Neural progenitor cell (in vitro differentiated cells): Measurements from ENCODE around the gene TRIO. TPM values are rescaled to one million over a fixed set of nuclear protein-coding genes. Genes with fewer than 3 reads are reported as not detected.

Source experiments
- DNase-seq: peaks from one replicate; pipeline ENCODE4 v3.0.0-alpha.2; 2016; ENCODE audit warnings: low spot score
- H2AFZ ChIP-seq: fragments of 200-600 bp; sonication (generic); replicated peaks from 2 replicates; pipeline ENCODE4 v1.6.1; 2016; ENCODE audit warnings: antibody characterized with exemption
- H3F3A ChIP-seq: fragments of 200-600 bp; sonication (generic); 2 replicates; pipeline ENCODE4 v1.6.1; 2016; ENCODE audit warnings: antibody characterized with exemption, low read depth
- H3K27ac ChIP-seq: fragments of 200-600 bp; sonication (generic); 2 replicates; pipeline ENCODE4 v1.5.1; 2016; ENCODE audit warnings: mild to moderate bottlenecking
- H3K27me3 ChIP-seq: fragments of 200-600 bp; sonication (generic); 2 replicates; pipeline ENCODE4 v1.6.1; 2016; ENCODE audit warnings: mild to moderate bottlenecking, moderate library complexity
- H3K36me3 ChIP-seq: fragments of 200-600 bp; sonication (generic); 2 replicates; pipeline ENCODE4 v1.5.1; 2016
- H3K4me1 ChIP-seq: fragments of 200-600 bp; sonication (generic); 2 replicates; pipeline ENCODE4 v1.6.1; 2016; ENCODE audit warnings: mixed run types
- H3K4me2 ChIP-seq: fragments of 200-600 bp; sonication (generic); 2 replicates; pipeline ENCODE4 v1.6.1; 2016
- H3K4me3 ChIP-seq: fragments of 200-600 bp; sonication (generic); 2 replicates; pipeline ENCODE4 v1.5.1; 2016
- H3K79me2 ChIP-seq: fragments of 200-600 bp; sonication (generic); 2 replicates; pipeline ENCODE4 v1.6.1; 2016; ENCODE audit warnings: low read depth
- H3K9ac ChIP-seq: fragments of 200-600 bp; sonication (generic); 2 replicates; pipeline ENCODE4 v1.6.1; 2016
- H3K9me3 ChIP-seq: fragments of 200-600 bp; sonication (generic); 2 replicates; pipeline ENCODE4 v1.5.1; 2016; ENCODE audit warnings: low read depth
- H4K20me1 ChIP-seq: fragments of 200-600 bp; sonication (generic); 2 replicates; pipeline ENCODE4 v1.6.1; 2016; ENCODE audit warnings: low read depth
- H3K27ac Mint-ChIP-seq: 3 replicates; pipeline ENCODE4 v1.8.0; 2021; ENCODE audit warnings: mixed read lengths
- H3K27me3 Mint-ChIP-seq: 2 replicates; pipeline ENCODE4 v1.8.0; 2022; ENCODE audit warnings: low read depth, mild to moderate bottlenecking, inconsistent platforms, moderate library complexity, mixed read lengths; ENCODE audit not compliant: insufficient read depth
- H3K36me3 Mint-ChIP-seq: 3 replicates; pipeline ENCODE4 v1.8.0; 2021; ENCODE audit warnings: mixed read lengths
- H3K4me1 Mint-ChIP-seq: 3 replicates; pipeline ENCODE4 v1.8.0; 2021; ENCODE audit warnings: mixed read lengths
- H3K4me3 Mint-ChIP-seq: 3 replicates; pipeline ENCODE4 v1.8.0; 2021; ENCODE audit warnings: mild to moderate bottlenecking, moderate library complexity, mixed read lengths
- H3K9me3 Mint-ChIP-seq: 3 replicates; pipeline ENCODE4 v1.8.0; 2020; ENCODE audit warnings: mixed read lengths
- CTCF ChIP-seq: fragments of 200-600 bp; sonication (generic); IDR thresholded peaks from 2 replicates; pipeline ENCODE4 v1.5.1; 2017; ENCODE audit warnings: antibody characterized with exemption, mild to moderate bottlenecking
- EZH2 ChIP-seq: fragments of 200-600 bp; sonication (generic); IDR thresholded peaks from 2 replicates; pipeline ENCODE4 v1.6.1; 2017; ENCODE audit warnings: antibody characterized with exemption, mild to moderate bottlenecking, moderate library complexity
- EZH2phosphoT487 ChIP-seq: fragments of 200-600 bp; sonication (generic); IDR thresholded peaks from 2 replicates; pipeline ENCODE4 v1.6.1; 2017; ENCODE audit warnings: antibody characterized with exemption
- total RNA-seq: library from RNA; depleted of rRNA; stranded (reverse); fragments of >200 nt; gene quantifications from 2 replicates; pipeline ENCODE4 v1.2.3, GENCODE V29; 2015; ENCODE audit warnings: low replicate concordance

TRIO gene
- total RNA-seq, 1 donor from 2014 or later: 84.7 TPM

- TF ChIP-seq CTCF (no peak), EZH2phosphoT487 (no peak), EZH2 (no peak)
- no peaks in the 10 kb centered on the region for H3K27me3 ChIP-seq
- peaks cover 8% of the 10 kb centered on the region for H3K27me3 Mint-ChIP-seq
Observed at GRCh38 chr5:14135621-14136020, 7.5 kb upstream of the TRIO start.

GRCh38 chr5:14136228-14136627, 6.9 kb upstream of the TRIO start:
- no peak overlapping the region for H3K27ac Mint-ChIP-seq
- peaks cover 6% of the 10 kb centered on the region for H3K4me1 Mint-ChIP-seq
- H3K9me3 Mint-ChIP-seq: peaks cover 8% of the 10 kb centered on the region
- Histone ChIP-seq H3K36me3 (no peaks in the 10 kb centered on the region), H2AFZ (no peak overlapping the region), H3F3A (no peaks in the 10 kb centered on the region), H3K9ac (no peak overlapping the region), H3K4me2 (no peak overlapping the region), H3K27ac (no peak overlapping the region), H3K4me3 (no peak overlapping the region), H3K4me1 (no peaks in the 10 kb centered on the region), H3K27me3 (no peaks in the 10 kb centered on the region), H3K79me2 (no peaks in the 10 kb centered on the region), H3K9me3 (no peaks in the 10 kb centered on the region), H4K20me1 (no peaks in the 10 kb centered on the region)
- no peak for TF ChIP-seq EZH2phosphoT487
- TF ChIP-seq CTCF: no peak
- no peak for TF ChIP-seq EZH2
- no peaks in the 10 kb centered on the region for H3K36me3 Mint-ChIP-seq
- no peak overlapping the region for H3K4me3 Mint-ChIP-seq
- peaks cover 8% of the 10 kb centered on the region for H3K27me3 Mint-ChIP-seq
- no peak for DNase-seq

More at GRCh38 chr5:14135621-14136020, 7.5 kb upstream of the TRIO start:
- H3K36me3 Mint-ChIP-seq: no peaks in the 10 kb centered on the region
- H3K27ac Mint-ChIP-seq: no peak overlapping the region
- H3K9me3 ChIP-seq: no peaks in the 10 kb centered on the region
- H3K4me3 ChIP-seq: no peak overlapping the region
- H3K4me2 ChIP-seq: no peak overlapping the region
- H3K4me1 ChIP-seq: no peaks in the 10 kb centered on the region
- peaks cover 6% of the 10 kb centered on the region for H3K4me1 Mint-ChIP-seq
- H2AFZ ChIP-seq: no peak overlapping the region
- DNase-seq: no peak
- no peaks in the 10 kb centered on the region for H3K79me2 ChIP-seq
- no peak overlapping the region for H3K9ac ChIP-seq
- no peak overlapping the region for H3K4me3 Mint-ChIP-seq
- H3K9me3 Mint-ChIP-seq: peaks cover 8% of the 10 kb centered on the region
- H3K27ac ChIP-seq: no peak overlapping the region
- H4K20me1 ChIP-seq: no peaks in the 10 kb centered on the region
- H3F3A ChIP-seq: no peaks in the 10 kb centered on the region
- no peaks in the 10 kb centered on the region for H3K36me3 ChIP-seq

GRCh38 chr5:14138608-14139540, 4.3 kb upstream of the TRIO start:
- H2AFZ ChIP-seq: no peak overlapping the region
- peak overlapping the region; percentile 34 for H3K27ac Mint-ChIP-seq
- no peaks in the 10 kb centered on the region for H3K36me3 Mint-ChIP-seq
- H3K9ac ChIP-seq: no peak overlapping the region
- H3K27me3 Mint-ChIP-seq: peaks cover 7% of the 10 kb centered on the region
- no peaks in the 10 kb centered on the region for H3K36me3 ChIP-seq
- H3K27ac ChIP-seq: no peak overlapping the region
- peaks cover 16% of the 10 kb centered on the region for H3F3A ChIP-seq
- TF ChIP-seq CTCF (no peak), EZH2phosphoT487 (no peak), EZH2 (no peak)
- H3K9me3 Mint-ChIP-seq: peaks cover 8% of the 10 kb centered on the region
- H3K9me3 ChIP-seq: no peaks in the 10 kb centered on the region
- peaks cover 13% of the 10 kb centered on the region for H3K4me1 Mint-ChIP-seq
- peaks cover 1% of the 10 kb centered on the region for H3K79me2 ChIP-seq
- peaks cover under 1% of the 10 kb centered on the region for H4K20me1 ChIP-seq
- H3K4me1 ChIP-seq: no peaks in the 10 kb centered on the region
- H3K27me3 ChIP-seq: peaks cover 4% of the 10 kb centered on the region
- DNase-seq: no peak
- H3K4me3 ChIP-seq: no peak overlapping the region
- no peak overlapping the region for H3K4me2 ChIP-seq
- no peak overlapping the region for H3K4me3 Mint-ChIP-seq
